Stimulated activated naive CD8-positive, alpha-beta T cell treated with anti-CD3 and anti-CD28 coated beads, Interleukin-15, amount 100 ng/mL, for 72 hours (primary cell): ENCODE results near the gene NDUFB10.
"Not testable (repeated sequence)": the region's sequence is repeated elsewhere in the genome, so short reads cannot be mapped to it uniquely, and the experiment has no call there.

ENCODE experiments used
- ATAC-seq: fragments of 150-1000 bp; cut with Tn5 transposase; 2 replicates; pipeline ENCODE4 v1.10.0; 2021; ENCODE audit warnings: mild to moderate bottlenecking, moderate library complexity
- DNase-seq, 2 donors: peaks; one replicate each; pipeline ENCODE4 v3.0.0; 2021 to 2022
- H3K27ac Mint-ChIP-seq, 2 donors: one replicate each; pipeline ENCODE4 v1.8.0; 2022; ENCODE audit warnings: mild to moderate bottlenecking in 2 of 2, mixed read lengths in 2 of 2, moderate library complexity in 2 of 2
- H3K27me3 Mint-ChIP-seq: one replicate; pipeline ENCODE4 v1.8.0; 2022; ENCODE audit warnings: mixed read lengths
- H3K4me1 Mint-ChIP-seq: one replicate; pipeline ENCODE4 v1.8.0; 2022; ENCODE audit warnings: mild to moderate bottlenecking, mixed read lengths
- H3K4me3 Mint-ChIP-seq, 2 donors: one replicate each; pipeline ENCODE4 v1.8.0; 2022; ENCODE audit warnings: mild to moderate bottlenecking in 2 of 2, mixed read lengths in 2 of 2, moderate library complexity in 1 of 2
- H3K9me3 Mint-ChIP-seq, 2 donors: one replicate each; pipeline ENCODE4 v1.8.0; 2022; ENCODE audit warnings: mixed read lengths in 2 of 2

Gene NDUFB10

DNA sequence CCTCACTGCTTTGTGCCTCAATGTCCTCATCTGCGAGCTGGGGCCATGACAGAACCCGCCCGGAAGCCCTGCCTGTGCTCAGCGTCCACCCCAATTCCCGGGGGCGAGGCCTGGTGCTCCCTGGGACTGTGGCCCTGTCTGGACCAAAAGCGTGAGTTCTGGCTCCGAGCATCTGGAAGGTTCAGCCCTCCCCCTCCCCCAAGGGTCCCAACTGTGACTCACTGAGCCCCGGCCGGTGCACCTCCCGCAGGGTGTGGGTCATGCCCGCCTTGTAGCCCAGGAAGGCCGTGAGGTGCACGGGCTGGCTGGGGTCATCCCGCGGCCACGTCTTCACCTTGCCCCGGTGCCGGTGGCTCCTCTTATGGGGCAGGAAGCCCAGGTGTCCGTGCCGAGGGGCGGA is 5.6 kb upstream of the NDUFB10 start:
- no peak overlapping the region for H3K4me3 Mint-ChIP-seq
- no peak for DNase-seq
- no peak for ATAC-seq
- H3K27ac Mint-ChIP-seq: no peak overlapping the region
- no peaks in the 10 kb centered on the region for H3K9me3 Mint-ChIP-seq
- no peaks in the 10 kb centered on the region for H3K27me3 Mint-ChIP-seq
- peaks cover 8% of the 10 kb centered on the region for H3K4me1 Mint-ChIP-seq

DNA sequence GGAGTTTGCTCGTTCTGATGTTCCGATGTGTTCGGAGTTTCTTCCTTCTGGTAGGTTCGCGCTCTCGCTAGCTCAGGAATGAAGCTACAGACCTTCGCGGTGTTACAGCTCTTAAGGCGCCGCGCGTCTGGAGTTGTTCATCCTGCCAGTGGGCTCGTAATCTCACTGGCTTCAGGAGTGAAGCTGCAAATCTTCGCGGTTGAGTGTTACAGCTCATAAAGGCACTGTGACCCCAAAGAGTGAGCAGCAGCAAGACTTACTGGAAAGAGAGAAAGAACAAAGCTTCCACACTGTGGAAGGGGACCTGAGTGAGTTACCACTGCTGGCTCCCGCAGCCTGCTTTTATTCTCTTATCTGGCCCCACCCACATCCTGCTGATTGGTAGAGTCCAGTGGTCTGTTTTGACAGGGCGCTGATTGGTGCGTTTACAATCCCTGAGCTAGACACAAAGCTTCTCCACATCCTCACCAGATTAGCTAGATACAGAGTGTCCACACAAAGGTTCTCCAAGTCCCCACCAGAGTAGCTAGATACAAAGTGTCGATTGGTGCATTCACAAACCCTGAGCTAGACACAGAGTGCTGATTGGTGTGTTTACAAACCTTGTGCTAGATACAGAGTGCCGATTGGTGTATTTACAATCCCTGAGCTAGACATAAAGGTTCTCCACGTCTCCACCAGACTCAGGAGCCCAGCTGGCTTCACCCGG is 1.8 kb upstream of the NDUFB10 start:
- Mint-ChIP-seq H3K27ac (peak overlapping the region in 1 of 2 donors; percentile 56), H3K4me1 (peaks cover 40% of the 10 kb centered on the region), H3K4me3 (peak overlapping the region in 1 of 2 donors; percentile 18)
- H3K27me3 Mint-ChIP-seq, DNase-seq, H3K9me3 Mint-ChIP-seq, ATAC-seq: not testable (repeated sequence)

DNA sequence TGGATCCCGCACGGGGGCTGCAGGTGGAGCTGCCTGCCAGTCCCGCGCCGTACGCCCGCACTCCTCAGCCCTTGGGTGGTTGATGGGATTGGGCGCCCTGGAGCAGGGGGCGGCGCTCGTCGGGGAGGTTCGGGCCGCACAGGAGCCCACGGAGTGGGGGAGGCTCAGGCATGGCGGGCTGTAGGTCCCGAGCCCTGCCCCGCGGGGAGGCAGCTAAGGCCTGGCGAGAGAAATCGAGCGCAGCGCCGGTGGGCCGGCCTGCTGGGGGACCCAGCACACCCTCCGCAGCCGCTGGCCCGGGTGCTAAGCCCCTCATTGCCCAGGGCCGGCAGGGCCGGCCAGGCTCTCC is 1.2 kb upstream of the NDUFB10 start:
- peak overlapping the region in 1 of 2 donors; percentile 18 for H3K4me3 Mint-ChIP-seq
- peaks cover 42% of the 10 kb centered on the region for H3K4me1 Mint-ChIP-seq

DNA sequence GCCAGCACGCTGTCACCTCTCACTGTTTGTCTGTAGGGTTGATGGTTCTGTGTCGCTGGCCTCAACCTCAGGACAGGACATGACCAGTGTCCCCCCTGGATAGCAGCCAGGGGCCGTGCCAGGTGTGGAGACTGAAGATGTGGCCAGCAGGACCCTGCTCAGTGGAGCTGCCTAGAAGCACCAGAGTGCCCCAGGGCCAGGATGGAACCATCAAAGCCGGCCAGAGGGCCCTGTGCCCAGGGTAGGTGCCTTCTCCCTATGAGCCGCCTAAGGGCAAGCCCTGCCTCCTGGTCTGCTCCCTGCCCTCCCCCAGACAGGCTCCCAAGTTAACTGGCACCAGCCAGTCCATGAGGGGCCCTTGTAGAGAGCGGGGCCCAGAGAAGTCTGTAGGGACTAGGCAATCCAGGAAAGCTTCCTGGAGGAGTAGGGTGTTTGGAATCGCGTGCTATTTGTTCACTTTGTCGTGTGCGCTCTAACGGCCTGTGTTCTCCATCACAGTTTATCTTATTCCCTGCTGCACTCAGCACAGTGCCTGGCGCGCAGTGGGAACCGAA is 546 bp upstream of the NDUFB10 start:
- Mint-ChIP-seq H3K27me3 (no peaks in the 10 kb centered on the region), H3K4me1 (peaks cover 49% of the 10 kb centered on the region), H3K27ac (peak overlapping the region; percentile 78 to 91), H3K9me3 (no peaks in the 10 kb centered on the region), H3K4me3 (peak overlapping the region; percentile 84 to 97)
- peak in 1 of 2 donors; percentile 34 for DNase-seq
- ATAC-seq: peak; percentile 6

More for the DNA sequence above, 1.2 kb upstream of the NDUFB10 start:
- H3K27me3 Mint-ChIP-seq, ATAC-seq, DNase-seq, H3K9me3 Mint-ChIP-seq, H3K27ac Mint-ChIP-seq: not testable (repeated sequence)

DNA sequence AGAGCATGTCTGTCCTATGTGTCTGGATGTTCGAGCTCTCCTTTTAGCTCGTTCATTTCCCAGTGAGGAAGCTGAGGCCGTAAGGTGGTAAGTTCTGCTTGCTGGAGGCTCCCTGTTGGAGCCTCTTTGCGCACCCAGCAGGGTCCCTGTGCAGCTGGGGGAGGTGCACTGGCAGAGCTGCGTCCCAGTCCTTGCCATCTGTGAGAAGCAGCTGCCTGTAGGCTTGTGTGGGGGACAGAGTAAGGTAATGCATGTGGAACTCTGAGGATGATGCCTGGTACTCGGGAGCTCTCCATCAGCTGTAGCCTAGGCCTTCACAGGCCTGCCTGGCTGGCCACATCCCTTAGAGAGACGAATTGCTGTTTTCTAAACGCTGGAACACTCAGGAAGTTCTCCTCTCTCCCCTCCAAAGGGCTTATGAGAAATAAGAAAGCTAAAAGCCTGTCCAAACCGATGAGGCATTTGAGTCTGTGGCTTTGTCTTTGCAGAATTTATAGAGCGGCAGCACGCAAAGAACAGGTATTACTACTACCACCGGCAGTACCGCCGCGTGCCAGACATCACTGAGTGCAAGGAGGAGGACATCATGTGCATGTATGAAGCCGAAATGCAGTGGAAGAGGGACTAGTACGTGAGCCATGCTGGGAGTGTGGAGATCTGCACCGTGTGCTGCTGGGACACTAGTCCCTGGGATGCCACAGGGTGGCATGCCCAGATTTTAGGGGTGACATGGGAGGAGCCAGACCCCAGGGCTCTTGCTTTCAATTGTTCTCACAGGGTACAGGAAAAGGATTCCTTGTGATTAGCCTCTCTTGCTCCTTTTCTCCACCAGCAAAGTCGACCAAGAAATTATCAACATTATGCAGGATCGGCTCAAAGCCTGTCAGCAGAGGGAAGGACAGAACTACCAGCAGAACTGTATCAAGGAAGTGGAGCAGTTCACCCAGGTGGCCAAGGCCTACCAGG is 1.6 kb downstream of the NDUFB10 start:
- peak overlapping the region; percentile 84 to 97 for H3K4me3 Mint-ChIP-seq
- ATAC-seq (peak; percentile 5), DNase-seq (peak in 1 of 2 donors; percentile 40)
- H3K9me3 Mint-ChIP-seq: no peaks in the 10 kb centered on the region
- H3K4me1 Mint-ChIP-seq: peaks cover 60% of the 10 kb centered on the region
- peak overlapping the region; percentile 91 to 98 for H3K27ac Mint-ChIP-seq
- H3K27me3 Mint-ChIP-seq: no peaks in the 10 kb centered on the region

DNA sequence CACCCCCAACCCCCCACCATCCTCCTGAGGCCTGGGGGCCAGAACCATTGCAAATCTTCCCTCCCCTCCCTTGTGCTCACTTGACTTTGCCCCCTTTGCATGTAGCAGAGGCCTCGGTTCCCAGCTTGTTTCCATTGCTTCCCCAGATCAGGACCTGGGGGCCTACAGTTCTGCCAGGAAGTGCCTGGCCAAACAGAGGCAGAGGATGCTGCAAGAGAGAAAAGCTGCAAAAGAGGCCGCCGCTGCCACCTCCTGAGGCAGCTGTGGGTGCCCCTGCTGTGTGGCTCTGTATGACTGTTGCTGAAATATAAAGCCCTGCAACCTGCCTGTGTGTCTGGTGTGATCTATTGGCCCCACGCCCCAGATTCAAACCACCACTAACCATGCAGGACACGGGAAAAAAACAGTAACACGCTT is 2.3 kb downstream of the NDUFB10 start:
- peaks cover 61% of the 10 kb centered on the region for H3K4me1 Mint-ChIP-seq
- ATAC-seq: no peak

DNA sequence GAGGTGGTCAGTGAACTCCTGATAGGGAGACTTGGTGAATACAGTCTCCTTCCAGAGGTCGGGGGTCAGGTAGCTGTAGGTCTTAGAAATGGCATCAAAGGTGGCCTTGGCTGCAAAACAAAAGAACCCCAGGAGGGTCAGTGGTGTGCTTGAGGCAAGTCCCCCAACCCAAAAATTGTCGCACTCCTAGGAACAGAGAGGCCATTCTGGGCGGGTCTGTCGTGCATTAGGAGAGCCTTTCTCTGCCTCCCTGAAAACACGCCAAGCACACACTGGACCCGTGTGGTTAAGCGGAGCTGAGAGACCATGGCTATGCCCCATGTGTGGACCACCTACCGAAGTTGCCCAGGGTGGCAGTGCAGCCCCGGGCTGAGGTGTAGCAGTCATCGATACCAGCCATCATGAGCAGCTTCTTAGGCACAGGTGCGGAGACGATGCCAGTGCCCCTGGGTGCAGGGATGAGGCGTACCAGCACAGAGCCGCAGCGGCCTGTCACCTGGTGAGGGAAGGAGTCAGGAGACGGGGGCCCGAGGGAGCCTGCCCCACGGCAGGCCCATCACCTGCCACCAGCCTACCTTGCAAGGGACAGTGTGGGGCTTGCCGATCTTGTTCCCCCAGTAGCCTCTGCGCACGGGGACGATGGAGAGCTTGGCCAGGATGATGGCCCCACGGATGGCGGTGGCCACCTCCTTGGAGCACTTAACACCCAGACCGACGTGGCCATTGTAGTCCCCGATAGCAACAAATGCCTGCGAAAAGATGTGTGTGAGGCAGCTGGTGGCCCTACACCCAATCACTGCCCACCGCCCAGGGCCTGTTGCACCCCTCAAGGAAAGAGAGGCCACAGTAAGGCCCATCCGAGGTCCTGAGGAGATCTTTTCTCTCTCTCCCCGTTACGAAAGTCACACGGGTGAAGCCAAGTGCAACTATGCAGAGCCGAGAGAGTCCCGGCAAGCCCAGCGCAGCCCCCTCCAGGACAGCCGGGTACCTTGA is 3.1 kb downstream of the NDUFB10 start:
- H3K4me1 Mint-ChIP-seq: peaks cover 66% of the 10 kb centered on the region

More for the DNA sequence above, 2.3 kb downstream of the NDUFB10 start:
- no peaks in the 10 kb centered on the region for H3K9me3 Mint-ChIP-seq
- peak overlapping the region; percentile 94 to 98 for H3K4me3 Mint-ChIP-seq
- H3K27me3 Mint-ChIP-seq: no peaks in the 10 kb centered on the region
- peak overlapping the region in 1 of 2 donors; percentile 72 for H3K27ac Mint-ChIP-seq
- DNase-seq: no peak

DNA sequence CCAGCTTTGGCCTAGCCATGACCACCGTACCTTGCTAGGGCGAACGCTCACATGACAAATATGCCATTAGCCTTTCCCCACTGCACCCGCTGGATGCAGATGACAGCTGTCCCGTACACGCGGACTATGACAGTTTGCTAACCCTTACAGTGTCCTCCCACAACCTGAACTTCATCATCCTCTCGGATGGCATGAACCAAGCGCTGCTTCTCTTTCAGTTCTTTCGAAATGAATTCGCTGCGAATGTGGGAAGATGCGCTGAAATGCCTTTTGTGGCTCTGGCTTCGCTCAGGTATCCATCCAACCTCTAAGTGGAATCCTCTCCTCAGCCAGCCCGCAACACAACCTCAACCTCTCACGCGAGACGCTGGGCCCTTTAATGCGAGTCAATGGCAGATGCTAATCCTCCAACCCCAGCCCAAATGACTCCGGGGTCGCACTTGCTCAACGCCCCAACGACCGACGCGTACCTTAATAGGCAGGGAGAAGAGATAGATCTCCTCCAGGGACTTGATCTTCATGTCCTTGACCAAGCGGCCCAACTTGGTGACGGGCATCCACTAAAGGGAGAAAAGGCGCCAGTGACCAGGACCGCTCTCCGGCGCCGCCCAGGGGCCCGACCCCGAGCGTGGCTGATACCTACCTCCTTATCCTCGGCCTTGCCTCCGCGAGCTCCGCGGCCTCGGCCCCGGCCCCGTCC is 4.6 kb downstream of the NDUFB10 start:
- DNase-seq (no peak), ATAC-seq (peak; percentile 6)
- H3K9me3 Mint-ChIP-seq: no peaks in the 10 kb centered on the region
- H3K4me1 Mint-ChIP-seq: peaks cover 65% of the 10 kb centered on the region
- no peaks in the 10 kb centered on the region for H3K27me3 Mint-ChIP-seq
- peak overlapping the region; percentile 96 to 98 for H3K27ac Mint-ChIP-seq
- peak overlapping the region; percentile 94 to 98 for H3K4me3 Mint-ChIP-seq

More for the DNA sequence above, 3.1 kb downstream of the NDUFB10 start:
- ATAC-seq, DNase-seq, H3K9me3 Mint-ChIP-seq, H3K27me3 Mint-ChIP-seq: not testable (repeated sequence)
- peak overlapping the region; percentile 96 to 98 for H3K27ac Mint-ChIP-seq
- H3K4me3 Mint-ChIP-seq: peak overlapping the region; percentile 94 to 98

DNA sequence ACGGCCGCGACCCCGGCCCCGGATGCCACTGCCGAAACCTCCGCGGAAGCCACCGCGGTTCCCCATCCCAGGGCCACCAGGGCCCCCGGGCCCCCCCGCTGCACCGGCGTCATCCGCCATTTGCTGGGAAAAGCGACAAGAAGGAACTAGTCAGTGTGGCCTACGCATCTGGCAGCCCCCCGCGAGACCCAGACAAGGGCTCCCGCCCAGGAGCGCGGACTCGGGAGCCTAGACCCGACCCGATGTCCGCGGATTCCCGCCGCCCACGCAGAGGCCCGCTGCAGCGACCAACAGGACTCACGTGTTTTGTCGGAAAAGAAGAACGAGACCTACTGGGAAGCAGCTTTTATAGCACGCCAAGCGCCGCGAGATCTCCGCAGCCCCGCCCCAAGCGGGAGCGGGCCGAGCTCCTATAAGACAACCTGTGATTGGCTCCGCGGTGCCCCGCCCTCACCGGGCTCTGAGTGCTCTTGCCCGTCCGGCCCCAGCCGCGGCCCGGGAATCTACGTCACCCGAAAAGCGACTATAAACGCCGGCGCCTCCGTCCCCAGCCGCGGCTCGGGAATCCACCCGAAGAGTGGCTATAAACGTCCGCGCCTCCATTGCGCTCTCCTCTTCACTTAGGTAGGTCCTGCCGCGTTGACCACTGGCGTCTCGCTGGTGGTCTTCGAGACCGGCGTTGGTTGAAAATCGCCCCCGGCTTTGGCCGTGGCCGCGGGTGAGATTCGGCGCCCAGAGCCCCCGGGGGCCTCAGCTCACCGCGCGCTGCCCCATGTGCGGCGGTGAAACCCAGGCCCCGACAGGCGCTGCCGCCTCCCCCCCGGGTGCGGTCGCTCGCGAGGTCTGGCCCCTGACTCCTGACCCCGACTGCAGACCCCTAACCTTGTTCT is 5.4 kb downstream of the NDUFB10 start, which contains the start of gene RPS2:
Gene RPS2, minus strand, starts transcription at position 321 of the 890 bp plus-strand sequence. Its CDS starts 201 bp downstream, at position 120.
- ATAC-seq: peak; percentile 91
- H3K9me3 Mint-ChIP-seq: no peaks in the 10 kb centered on the region
- no peaks in the 10 kb centered on the region for H3K27me3 Mint-ChIP-seq
- peak within 1 kb of the TSS; percentile 98 for H3K27ac Mint-ChIP-seq
- peaks cover 60% of the 10 kb centered on the region for H3K4me1 Mint-ChIP-seq
- DNase-seq: peak; percentile 96 to 99
- H3K4me3 Mint-ChIP-seq: peak within 1 kb of the TSS; percentile 94 to 98

DNA sequence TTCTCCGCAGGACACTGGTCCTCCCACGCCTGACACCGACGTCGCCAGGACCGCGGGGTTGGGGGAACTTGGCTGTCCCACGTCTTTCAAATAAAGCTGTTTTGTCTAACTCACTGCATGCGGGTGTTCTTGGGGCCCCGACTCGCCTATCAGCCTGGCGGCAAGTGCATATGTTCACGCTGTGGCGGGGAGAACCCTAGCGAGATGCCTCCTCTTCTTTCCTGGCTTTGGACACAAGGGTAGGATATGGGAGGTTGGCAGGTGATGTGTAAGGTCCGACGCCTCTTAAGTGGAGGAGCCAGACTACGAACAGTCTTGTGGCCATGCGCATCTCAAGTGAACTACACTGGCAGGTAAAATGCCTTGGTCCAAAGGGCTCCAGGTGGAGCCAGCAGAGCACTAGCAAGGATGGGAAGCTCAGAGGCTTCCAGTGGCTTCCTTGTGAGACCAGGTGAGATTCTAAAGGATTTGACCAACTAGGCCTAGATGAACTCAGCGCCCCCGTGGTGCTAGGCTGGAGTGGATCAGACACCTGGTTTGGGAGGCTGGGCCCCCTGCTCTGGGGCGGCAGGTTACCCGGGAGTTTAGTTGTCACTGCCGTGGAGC is 6.2 kb downstream of the NDUFB10 start:
- peak overlapping the region; percentile 94 to 98 for H3K4me3 Mint-ChIP-seq
- no peaks in the 10 kb centered on the region for H3K9me3 Mint-ChIP-seq
- no peak for ATAC-seq
- H3K27me3 Mint-ChIP-seq: no peaks in the 10 kb centered on the region
- peak in 1 of 2 donors; percentile 23 for DNase-seq
- H3K27ac Mint-ChIP-seq: peak overlapping the region; percentile 98
- H3K4me1 Mint-ChIP-seq: peaks cover 59% of the 10 kb centered on the region

DNA sequence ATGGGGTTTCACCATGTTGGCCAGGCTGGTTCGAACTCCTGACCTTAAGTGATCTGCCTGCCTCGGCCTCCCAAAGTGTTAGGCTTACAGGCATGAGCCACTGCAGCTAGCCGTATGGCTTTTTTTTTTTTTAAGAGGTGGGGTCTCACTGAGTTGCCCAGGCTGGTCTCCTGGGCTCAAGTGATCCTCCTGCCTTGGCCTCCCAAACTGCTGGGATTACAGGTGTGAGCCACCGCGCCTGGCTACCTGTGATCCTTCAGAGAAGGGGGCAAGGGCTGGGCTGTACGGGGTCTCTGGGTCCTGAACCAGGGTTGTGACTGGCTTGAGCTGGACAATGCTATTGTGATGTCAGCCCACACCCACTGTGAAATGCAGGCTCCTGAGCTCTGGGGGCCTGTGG is 7.1 kb downstream of the NDUFB10 start, which contains the start of gene RNF151:
Gene RNF151, plus strand, starts transcription at position 397 of the 400 bp plus-strand sequence. CDS start 26 bp downstream, outside the sequence.
- Mint-ChIP-seq H3K9me3 (no peaks in the 10 kb centered on the region), H3K4me3 (peak within 1 kb of the TSS; percentile 94 to 98), H3K4me1 (peaks cover 59% of the 10 kb centered on the region), H3K27me3 (no peaks in the 10 kb centered on the region), H3K27ac (peak within 1 kb of the TSS; percentile 98)
- DNase-seq: no peak
- no peak for ATAC-seq

DNA sequence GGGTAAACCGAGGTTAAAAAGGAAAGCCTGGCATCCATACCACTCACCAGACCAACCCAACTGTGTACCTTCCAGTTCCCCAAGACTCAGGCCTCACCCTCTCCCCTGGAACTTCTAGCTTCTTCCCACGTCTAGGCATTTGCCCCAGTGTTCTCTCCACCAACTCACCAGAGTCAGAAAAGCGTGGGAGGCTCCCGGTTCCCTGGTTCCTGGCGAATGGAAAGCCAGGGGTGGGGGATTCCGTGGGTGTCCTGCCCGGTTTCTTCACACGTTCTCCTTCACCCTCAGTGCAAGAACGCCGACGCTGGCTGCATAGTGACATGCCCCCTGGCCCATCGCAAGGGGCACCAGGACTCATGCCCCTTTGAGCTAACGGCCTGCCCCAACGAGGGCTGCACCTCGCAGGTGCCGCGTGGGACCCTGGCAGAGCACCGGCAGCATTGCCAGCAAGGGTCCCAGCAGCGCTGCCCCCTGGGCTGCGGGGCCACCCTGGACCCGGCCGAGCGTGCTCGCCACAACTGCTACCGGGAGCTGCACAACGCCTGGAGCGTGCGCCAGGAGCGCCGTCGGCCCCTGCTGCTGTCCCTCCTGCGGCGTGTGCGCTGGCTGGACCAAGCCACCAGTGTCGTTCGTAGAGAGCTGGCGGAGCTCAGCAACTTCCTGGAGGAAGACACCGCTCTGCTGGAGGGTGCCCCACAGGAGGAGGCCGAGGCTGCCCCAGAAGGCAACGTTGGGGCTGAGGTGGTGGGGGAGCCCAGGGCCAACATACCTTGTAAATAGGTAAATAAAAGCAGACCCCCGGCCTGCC is 9.0 kb downstream of the NDUFB10 start:
- DNase-seq (no peak), ATAC-seq (no peak)
- H3K27ac Mint-ChIP-seq: peak overlapping the region in 1 of 2 donors; percentile 54
- H3K9me3 Mint-ChIP-seq: no peaks in the 10 kb centered on the region
- no peak overlapping the region for H3K4me3 Mint-ChIP-seq
- no peaks in the 10 kb centered on the region for H3K27me3 Mint-ChIP-seq
- peaks cover 57% of the 10 kb centered on the region for H3K4me1 Mint-ChIP-seq
